Kasumi-1 (cell line): ENCODE measurements around the gene KIF2C.
A peak's percentile ranks its signal among the peaks of the same experiment; 100 is the strongest.
"Not testable (repeated sequence)": the region's sequence is repeated elsewhere in the genome, so short reads cannot be mapped to it uniquely, and the experiment has no call there.

ENCODE experiments used
- DNase-seq, 2 experiments: peaks; one replicate each; lab custom pipeline; 2025; lab: John Stamatoyannopoulos, UW

The KIF2C gene

DNA sequence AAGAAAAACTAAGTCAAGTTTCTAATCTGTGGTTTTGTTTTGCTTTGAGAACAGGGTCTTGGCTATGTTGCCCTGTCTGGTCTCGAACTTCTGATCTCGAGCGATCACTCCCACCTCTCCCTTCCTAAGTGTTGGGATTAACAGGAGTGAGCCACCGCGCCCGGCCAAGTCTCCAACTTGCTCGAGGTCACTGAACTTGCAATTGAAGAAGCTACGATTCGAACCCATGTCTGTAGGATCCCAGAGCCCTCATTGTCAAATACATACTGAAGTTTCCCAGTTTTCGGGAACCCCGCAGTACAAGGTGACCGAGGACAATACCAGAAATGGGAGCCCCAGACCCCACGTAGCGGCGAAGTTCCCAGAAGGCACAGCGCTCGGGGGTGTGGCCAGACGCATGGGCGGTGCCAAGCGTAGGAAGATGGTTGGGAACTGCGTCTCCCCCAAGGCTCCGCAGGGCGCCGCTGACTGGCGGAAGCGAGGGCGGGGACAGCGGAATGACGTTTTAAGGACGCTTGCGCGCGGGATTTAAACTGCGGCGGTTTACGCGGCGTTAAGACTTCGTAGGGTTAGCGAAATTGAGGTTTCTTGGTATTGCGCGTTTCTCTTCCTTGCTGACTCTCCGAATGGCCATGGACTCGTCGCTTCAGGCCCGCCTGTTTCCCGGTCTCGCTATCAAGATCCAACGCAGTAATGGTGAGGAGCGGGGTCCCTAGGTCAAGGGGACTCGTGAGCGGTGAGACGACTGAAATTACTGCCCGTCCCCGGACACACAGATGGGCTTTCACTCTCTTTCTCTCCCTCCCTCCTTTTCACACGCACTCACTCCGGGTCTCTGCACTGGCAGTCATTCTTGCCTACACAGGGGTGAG, at the start of gene KIF2C:
TSS of gene KIF2C (plus strand) at position 531 of the 872 bp plus-strand sequence. CDS start at position 627, 96 bp downstream.
- peak; percentile 97 to 98 for DNase-seq

- DNase-seq: no peak
These were observed 46.5 kb upstream of the KIF2C start for GRCh38 chr1:44693159-44693558.

DNA sequence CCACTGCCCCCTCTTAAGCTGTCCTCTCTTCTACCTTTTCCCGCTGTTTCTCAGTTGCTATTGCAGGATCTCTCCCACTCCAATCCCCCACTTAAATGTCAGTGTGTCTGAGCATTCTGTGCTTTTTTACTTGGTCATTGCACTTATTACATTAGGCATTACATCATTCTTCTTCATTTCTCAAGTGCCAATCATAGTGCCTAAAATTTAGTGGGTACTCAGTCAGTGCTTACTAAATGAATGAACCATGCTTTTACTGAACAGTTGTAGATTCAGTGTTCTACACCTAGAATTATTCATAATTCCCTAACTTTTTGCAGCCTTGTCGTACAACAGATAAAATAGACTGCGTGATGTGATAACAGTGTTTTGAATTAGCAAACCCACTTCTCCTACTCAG, 45.7 kb upstream of the KIF2C start:
- no peak for DNase-seq

DNA sequence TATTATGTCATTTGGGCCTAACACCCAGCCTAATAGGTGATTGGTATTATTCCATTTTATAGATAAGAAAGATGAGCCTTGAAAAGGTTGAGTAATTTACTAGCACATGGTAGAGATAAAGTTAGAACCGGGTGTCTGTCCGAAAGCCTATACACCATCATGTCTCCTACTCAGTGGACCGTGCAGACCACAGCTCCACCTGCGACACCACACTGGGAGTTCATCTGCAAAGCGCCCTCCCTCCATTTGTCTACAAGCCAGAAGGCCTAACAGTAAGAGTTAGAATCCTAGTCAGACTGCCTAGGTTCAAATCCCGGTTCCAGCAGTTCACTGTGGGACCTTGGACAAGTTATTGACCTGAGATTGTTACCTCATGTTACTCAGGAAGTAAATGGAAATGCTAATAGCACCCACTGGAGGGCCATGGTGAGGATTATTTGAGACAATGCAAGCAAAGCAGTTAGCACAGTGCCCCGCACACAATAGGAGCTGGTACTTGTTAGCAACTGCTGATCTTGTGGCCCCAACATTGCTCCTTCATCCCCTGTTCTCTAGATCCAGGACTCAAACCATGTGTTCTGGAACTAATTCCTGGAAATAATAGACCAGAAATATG, 44.7 kb upstream of the KIF2C start:
- no peak for DNase-seq

- DNase-seq: no peak
These were observed 44.0 kb upstream of the KIF2C start for GRCh38 chr1:44695671-44696070.

- no peak for DNase-seq
These were observed 43.5 kb upstream of the KIF2C start for GRCh38 chr1:44696101-44696500.

- DNase-seq: peak; percentile 88 to 92
These were observed 42.8 kb upstream of the KIF2C start for GRCh38 chr1:44696789-44697345.

GRCh38 chr1:44698138-44698537, 41.5 kb upstream of the KIF2C start:
- DNase-seq: peak in 1 of 2 experiments; percentile 24

DNA sequence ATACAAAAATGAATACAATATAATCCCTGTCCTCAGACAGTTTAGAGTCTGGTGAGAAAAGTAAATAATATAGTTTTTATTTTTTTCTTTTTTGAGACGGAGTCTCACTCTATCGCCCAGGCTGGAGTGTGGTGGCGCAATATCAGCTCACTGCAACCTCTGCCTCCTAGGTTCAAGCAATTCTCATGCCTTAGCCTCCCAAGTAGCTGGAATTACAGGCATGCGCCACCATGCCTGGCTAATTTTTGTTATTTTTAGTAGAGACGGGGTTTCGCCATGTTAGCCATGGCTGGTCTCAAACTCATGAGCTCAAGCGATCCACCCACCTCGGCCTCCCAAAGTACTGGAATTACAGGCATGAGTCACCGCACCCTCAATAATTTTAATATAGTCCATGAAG, 40.3 kb upstream of the KIF2C start:
- not testable (repeated sequence) for DNase-seq

DNA sequence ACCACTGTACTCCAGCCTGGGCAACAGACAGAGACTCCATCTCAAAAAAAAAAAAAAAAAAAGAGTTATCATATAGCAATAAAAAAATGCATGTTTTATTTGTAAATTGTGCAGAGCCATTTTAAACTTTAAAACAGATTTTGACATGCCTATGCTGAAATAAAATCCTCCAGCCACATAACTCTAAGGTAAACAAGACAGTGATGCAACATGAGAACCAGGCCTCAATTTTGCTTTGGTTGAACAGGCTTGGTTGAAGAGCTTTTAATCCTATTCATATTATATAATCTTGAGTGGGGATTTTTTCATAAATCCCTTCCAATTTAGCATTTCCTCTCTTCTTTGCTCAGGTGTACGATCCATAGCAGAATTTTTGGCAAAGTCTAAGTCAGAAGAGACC, 39.1 kb upstream of the KIF2C start:
- no peak for DNase-seq

DNA sequence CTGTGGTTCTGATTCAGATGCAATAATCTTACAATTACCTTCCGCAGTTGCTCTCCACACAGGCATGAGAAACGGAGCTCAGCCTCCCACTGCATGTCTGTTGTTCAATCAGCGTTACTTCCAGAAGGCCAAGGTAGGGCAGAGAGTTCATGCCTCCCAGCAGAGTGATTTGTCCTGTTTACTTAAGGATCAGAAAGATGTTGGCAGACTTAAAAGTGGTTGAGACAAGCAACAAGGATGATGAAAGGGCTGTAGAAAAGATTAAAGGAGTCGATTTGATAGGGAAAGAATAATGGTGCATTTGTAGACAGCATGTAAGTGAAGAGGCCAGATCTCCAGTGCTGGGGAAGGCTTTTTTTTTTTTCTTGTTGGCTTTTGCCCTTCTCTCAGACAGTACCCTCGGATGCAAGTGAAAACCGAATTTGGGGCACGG, 38.5 kb upstream of the KIF2C start:
- no peak for DNase-seq

- DNase-seq: no peak
These were observed 34.2 kb upstream of the KIF2C start for GRCh38 chr1:44705470-44705869.

- no peak for DNase-seq
These were observed 33.7 kb upstream of the KIF2C start for GRCh38 chr1:44705938-44706337.

GRCh38 chr1:44707112-44707881, 32.3 kb upstream of the KIF2C start:
- no peak for DNase-seq

GRCh38 chr1:44707959-44708831, 31.4 kb upstream of the KIF2C start:
- peak; percentile 85 to 91 for DNase-seq

DNA sequence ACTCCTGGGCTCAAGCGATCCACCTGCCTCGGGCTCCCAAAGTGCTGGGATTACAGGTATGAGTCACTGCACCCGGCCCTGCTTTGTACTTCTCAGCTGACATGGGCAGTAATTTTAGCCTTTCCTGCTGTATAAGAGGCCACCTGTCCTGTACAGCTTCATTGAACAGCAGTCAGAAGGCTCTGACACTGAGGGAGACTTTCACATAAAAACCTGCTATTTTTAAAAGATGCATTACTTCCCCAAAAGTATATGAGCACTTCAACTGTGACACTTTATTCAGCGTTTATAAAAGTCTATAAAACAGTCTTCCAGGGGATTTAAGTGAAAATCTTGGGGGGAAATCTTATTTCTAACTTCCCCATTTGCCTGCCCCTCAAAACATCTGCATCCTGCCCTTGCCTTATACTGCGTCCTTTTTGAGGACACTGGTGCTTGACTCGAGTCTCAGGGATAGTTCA, 26.3 kb upstream of the KIF2C start:
- peak; percentile 60 to 63 for DNase-seq

- DNase-seq: no peak
These were observed 25.1 kb upstream of the KIF2C start for GRCh38 chr1:44714532-44714931.

DNA sequence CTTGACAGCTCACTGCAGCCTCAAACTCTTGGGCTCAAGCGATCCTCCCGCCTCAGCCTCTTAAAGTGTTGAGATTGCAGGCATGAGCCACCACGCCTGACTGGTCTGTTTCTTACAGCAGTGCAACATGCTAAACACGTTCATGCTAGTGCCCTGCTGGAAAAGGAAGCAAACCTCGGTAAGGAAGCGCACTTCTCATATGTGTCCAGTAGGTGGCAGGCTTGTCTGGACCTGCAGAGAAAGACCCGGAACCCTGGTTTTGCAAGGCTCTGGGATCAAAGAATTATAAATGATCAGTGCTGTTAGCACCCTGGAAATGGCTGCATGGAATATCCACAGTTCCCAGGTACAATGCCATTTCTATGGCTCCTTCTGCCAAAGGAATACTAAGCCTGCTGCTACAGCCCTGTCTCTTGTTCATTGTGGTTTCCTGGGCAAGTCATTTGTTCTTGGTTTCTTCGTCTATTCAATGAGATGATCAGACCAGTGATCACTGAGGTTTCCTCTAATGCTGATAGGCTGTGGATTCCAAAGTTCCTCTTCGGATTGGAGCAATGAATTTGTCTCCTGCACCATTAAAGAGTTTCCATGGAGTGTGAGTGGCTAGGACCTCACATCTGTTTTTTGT, 24.6 kb upstream of the KIF2C start:
- peak; percentile 89 to 91 for DNase-seq

DNA sequence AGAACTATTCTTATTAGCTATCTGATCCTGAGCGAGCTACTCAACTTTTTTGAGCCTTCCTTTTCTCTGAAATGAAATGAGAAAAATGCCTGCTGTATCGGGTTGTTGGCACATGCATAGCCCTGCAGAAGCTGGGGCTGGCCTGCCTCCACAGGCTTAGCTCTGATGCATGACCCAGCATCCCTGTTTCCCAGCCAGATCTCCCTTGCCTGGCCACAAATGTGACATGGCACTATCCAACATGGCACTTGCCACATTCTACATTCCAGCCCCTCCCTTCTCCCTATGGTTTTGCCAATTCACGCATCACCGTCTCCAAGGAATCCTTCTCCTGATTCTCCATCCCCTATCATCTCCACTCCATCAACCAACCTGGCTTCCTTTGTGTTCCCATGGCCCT, 22.5 kb upstream of the KIF2C start:
- no peak for DNase-seq

GRCh38 chr1:44717653-44718052, 22.0 kb upstream of the KIF2C start:
- no peak for DNase-seq

DNA sequence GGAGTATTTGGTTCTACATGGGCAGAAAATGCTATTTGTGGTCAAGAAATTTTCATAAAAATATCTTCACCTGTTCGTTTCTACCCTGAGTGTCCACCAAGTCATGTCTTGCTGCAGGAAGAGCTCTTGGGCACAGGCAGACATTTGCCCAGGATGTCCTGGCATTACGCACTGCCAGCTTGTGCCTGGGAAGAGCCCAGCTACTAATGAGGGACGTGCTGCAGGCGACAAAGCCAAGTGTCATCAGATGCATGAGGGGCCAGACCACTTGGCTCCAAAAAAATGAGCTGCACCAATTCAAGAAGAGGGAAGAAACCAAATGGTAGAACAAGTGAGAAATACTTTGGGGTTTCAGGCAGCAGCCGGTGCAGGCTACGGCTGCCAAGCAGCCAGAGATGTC, 21.5 kb upstream of the KIF2C start:
- DNase-seq: no peak
